Measurements from ENCODE around the gene SH3BP5L. TPM values are rescaled to one million over a fixed set of nuclear protein-coding genes. Genes with fewer than 3 reads are reported as not detected.
A peak's percentile ranks its signal among the peaks of the same experiment; 100 is the strongest.

Gene SH3BP5L
- total and polyA plus RNA-seq, 2 of the 13 experiments (the other 11 are each of a cell fraction or from before 2014, with no cell fraction given) = 10.3 to 14.9 TPM

GRCh38 chr1:248858096-248858890 is 32.6 kb upstream of the SH3BP5L start (continued):
- TF ChIP-seq ATRX (CRISPR knock-in tag; IDR thresholded peaks at IDR 0.05; ENCODE audit: borderline replicate concordance) = no peak
- TF ChIP-seq SP2 (CRISPR knock-in tag; IDR thresholded peaks at IDR 0.05) = no peak; the same call in 1 of the 2 replicates
- peak; percentile 84; the same call in 1 of the 2 replicates for TF ChIP-seq ZNF572 (CRISPR knock-in tag; IDR thresholded peaks at IDR 0.05)
- no peak for TF ChIP-seq POGK (CRISPR knock-in tag; conservative IDR thresholded peaks at IDR 0.05)
- no peak for TF ChIP-seq ZNF34 (CRISPR knock-in tag; IDR thresholded peaks at IDR 0.05; ENCODE audit: borderline replicate concordance)
- TF ChIP-seq HOXA9 (CRISPR knock-in tag; IDR thresholded peaks at IDR 0.05; ENCODE audit: borderline replicate concordance) = no peak
- TF ChIP-seq HMG20A (CRISPR knock-in tag; IDR thresholded peaks at IDR 0.05; ENCODE audit: borderline replicate concordance) = no peak
- TF ChIP-seq ZNF607 (CRISPR knock-in tag; IDR thresholded peaks at IDR 0.05; ENCODE audit: borderline replicate concordance) = 0 out of 2 replicates have a peak, but pooled peaks have one; percentile 32
- peak; percentile 14 for TF ChIP-seq ARNTL (CRISPR knock-in tag; IDR thresholded peaks at IDR 0.05)
- TF ChIP-seq ZNF580 (CRISPR knock-in tag; IDR thresholded peaks at IDR 0.05; ENCODE audit: borderline replicate concordance, low read depth) = 0 out of 2 replicates have a peak, but pooled peaks have one; percentile 23
- TF ChIP-seq, protein P1, sequence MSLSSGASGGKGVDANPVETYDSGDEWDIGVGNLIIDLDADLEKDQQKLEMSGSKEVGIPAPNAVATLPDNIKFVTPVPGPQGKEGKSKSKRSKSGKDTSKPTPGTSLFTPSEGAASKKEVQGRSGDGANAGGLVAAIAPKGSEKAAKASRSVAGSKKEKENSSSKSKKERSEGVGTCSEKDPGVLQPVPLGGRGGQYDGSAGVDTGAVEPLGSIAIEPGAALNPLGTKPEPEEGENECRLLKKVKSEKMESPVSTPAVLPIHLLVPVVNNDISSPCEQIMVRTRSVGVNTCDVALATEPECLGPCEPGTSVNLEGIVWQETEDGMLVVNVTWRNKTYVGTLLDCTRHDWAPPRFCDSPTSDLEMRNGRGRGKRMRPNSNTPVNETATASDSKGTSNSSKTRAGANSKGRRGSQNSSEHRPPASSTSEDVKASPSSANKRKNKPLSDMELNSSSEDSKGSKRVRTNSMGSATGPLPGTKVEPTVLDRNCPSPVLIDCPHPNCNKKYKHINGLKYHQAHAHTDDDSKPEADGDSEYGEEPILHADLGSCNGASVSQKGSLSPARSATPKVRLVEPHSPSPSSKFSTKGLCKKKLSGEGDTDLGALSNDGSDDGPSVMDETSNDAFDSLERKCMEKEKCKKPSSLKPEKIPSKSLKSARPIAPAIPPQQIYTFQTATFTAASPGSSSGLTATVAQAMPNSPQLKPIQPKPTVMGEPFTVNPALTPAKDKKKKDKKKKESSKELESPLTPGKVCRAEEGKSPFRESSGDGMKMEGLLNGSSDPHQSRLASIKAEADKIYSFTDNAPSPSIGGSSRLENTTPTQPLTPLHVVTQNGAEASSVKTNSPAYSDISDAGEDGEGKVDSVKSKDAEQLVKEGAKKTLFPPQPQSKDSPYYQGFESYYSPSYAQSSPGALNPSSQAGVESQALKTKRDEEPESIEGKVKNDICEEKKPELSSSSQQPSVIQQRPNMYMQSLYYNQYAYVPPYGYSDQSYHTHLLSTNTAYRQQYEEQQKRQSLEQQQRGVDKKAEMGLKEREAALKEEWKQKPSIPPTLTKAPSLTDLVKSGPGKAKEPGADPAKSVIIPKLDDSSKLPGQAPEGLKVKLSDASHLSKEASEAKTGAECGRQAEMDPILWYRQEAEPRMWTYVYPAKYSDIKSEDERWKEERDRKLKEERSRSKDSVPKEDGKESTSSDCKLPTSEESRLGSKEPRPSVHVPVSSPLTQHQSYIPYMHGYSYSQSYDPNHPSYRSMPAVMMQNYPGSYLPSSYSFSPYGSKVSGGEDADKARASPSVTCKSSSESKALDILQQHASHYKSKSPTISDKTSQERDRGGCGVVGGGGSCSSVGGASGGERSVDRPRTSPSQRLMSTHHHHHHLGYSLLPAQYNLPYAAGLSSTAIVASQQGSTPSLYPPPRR (CRISPR knock-in tag; IDR thresholded peaks at IDR 0.05; ENCODE audit: borderline replicate concordance) = no peak
- TF ChIP-seq NCOA5 (CRISPR knock-in tag; IDR thresholded peaks at IDR 0.05) = no peak
- no peak for TF ChIP-seq CENPBD1 (CRISPR knock-in tag; IDR thresholded peaks at IDR 0.05; ENCODE audit: borderline replicate concordance, low read depth)
- no peak for TF ChIP-seq TP53 (CRISPR knock-in tag; conservative IDR thresholded peaks at IDR 0.05)
- TF ChIP-seq ZNF549 (CRISPR knock-in tag; IDR thresholded peaks at IDR 0.05) = no peak
- no peak for TF ChIP-seq ZNF503 (CRISPR knock-in tag; IDR thresholded peaks at IDR 0.05)
- peak; percentile 30; the same call in 1 of the 2 replicates for TF ChIP-seq HIVEP1 (CRISPR knock-in tag; IDR thresholded peaks at IDR 0.05)
- 0 out of 2 replicates have a peak, but pooled peaks have one; percentile 11 for TF ChIP-seq SMC3 (IDR thresholded peaks at IDR 0.05; ENCODE audit: low read length)
- TF ChIP-seq NONO (IDR thresholded peaks at IDR 0.05) = no peak
- TF ChIP-seq NONO (CRISPR knock-in tag; conservative IDR thresholded peaks at IDR 0.05) = peak; percentile 37
